Bronchial epithelial cell (primary cell): ENCODE measurements around the gene PAQR4. TPM values are rescaled to one million over a fixed set of nuclear protein-coding genes. Genes with fewer than 3 reads are reported as not detected.

Experiments
- DNase-seq: peaks from one replicate; pipeline ENCODE4 v3.0.0-alpha.2; 2010; ENCODE audit warnings: low read depth
- FAIRE-seq: peaks from 2 replicates; lab custom pipeline; 2011; peaks lifted over from hg19 to GRCh38; lab: Jason Lieb, UNC
- H3K27me3 ChIP-seq: 2 replicates; pipeline ENCODE4 v1.5.1; 2011; ENCODE audit warnings: low read length; ENCODE audit not compliant: control insufficient read depth, insufficient read depth
- H3K36me3 ChIP-seq: 2 replicates; pipeline ENCODE4 v1.5.1; 2011; ENCODE audit warnings: low read length; ENCODE audit not compliant: control insufficient read depth, insufficient read depth
- H3K4me3 ChIP-seq: 2 replicates; pipeline ENCODE4 v1.5.1; 2011; ENCODE audit warnings: mild to moderate bottlenecking, low read depth, low read length, control low read depth
- total RNA-seq: library from RNA; depleted of rRNA; stranded (reverse); fragments of >200 nt; gene quantifications from 2 replicates; pipeline ENCODE4 v1.2.1, GENCODE V29; 2014
- TF ChIP-seq, protein P1 (sequence below): IDR thresholded peaks from 2 replicates; pipeline ENCODE4 v1.5.1; 2011; ENCODE audit warnings: mild to moderate bottlenecking, moderate library complexity, low read length, control low read depth, inconsistent platforms; ENCODE audit not compliant: insufficient read depth, severe bottlenecking

The PAQR4 gene
- total RNA-seq, 1 donor from 2014 or later = 5.3 TPM

DNA sequence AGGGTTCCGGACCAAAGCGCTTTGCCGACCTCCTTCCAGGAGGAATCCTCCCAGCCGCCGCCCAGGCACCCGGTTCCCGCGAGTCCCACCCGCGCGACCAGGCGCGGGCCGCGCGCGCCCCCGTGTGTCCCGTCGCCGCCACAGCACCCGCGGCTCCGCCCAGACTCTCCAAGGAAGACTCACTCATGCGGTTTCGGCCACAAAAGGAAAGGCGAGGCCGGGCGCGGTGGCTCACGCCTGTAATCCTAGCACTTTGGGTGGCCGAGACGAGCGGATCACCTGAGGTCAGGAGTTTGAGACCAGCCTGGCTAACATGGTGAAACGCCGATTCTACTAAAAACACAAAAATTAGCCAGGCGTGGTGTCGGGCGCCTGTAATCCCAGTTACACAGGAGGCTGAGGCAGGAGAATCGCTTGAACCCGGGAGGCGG is 14.6 kb downstream of the PAQR4 start:
- DNase-seq (peak; percentile 67), FAIRE-seq (no peak)
- Histone ChIP-seq H3K27me3 (peaks cover 2% of the 10 kb centered on the region), H3K4me3 (peak overlapping the region; percentile 18), H3K36me3 (no peaks in the 10 kb centered on the region)
- TF ChIP-seq, protein P1, sequence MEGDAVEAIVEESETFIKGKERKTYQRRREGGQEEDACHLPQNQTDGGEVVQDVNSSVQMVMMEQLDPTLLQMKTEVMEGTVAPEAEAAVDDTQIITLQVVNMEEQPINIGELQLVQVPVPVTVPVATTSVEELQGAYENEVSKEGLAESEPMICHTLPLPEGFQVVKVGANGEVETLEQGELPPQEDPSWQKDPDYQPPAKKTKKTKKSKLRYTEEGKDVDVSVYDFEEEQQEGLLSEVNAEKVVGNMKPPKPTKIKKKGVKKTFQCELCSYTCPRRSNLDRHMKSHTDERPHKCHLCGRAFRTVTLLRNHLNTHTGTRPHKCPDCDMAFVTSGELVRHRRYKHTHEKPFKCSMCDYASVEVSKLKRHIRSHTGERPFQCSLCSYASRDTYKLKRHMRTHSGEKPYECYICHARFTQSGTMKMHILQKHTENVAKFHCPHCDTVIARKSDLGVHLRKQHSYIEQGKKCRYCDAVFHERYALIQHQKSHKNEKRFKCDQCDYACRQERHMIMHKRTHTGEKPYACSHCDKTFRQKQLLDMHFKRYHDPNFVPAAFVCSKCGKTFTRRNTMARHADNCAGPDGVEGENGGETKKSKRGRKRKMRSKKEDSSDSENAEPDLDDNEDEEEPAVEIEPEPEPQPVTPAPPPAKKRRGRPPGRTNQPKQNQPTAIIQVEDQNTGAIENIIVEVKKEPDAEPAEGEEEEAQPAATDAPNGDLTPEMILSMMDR = peak; percentile 81

DNA sequence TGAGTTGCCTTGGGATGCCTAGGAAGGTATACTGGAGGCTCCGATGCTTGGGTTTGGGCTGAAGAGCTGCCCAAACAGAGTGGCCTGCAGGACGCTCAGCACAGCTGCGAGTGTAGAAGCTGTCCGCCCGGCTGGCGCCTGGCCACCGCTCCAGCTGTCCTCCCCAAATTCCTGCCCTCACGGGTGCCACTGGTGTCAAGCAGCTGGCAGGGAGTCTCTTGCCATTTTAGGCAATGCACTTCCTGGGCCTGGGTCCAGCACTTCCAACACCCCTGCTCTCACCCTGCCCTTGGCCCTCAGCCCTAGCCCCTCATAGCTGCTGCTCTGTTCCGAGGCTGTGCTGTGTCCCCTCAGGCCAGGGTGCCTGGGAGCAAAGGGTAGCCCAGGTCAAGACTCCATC is 16.3 kb downstream of the PAQR4 start:
- no peak for FAIRE-seq
- no peak for DNase-seq
- TF ChIP-seq, protein P1 = no peak
- Histone ChIP-seq H3K27me3 (peaks cover 7% of the 10 kb centered on the region), H3K4me3 (no peak overlapping the region), H3K36me3 (no peaks in the 10 kb centered on the region)

DNA sequence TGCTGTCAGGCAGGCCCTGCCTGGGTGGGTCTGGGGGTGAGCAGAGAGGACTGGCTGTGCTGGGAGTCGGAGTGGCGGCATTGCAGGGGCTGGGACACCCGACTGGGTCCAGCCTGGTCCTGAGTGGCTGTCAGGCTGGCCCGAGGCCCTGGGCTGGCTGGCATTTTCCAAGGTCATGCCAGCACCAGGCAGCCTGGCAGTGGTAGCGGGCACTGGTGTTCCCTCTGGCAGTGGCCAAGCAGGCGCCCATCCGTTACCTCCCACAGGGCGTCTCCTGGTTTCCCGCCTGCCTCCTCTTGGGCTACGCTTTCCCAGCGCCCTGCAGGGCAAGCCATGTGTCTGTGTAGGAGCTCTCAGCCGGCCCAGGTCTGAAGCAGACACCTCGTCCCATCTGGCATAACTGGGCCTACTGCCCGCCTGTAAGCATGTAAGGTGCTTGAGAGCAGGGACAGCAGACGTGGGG is 16.8 kb downstream of the PAQR4 start:
- Histone ChIP-seq H3K36me3 (no peaks in the 10 kb centered on the region), H3K4me3 (no peak overlapping the region), H3K27me3 (peaks cover 7% of the 10 kb centered on the region)
- FAIRE-seq (no peak), DNase-seq (no peak)
- TF ChIP-seq, protein P1 = no peak

DNA sequence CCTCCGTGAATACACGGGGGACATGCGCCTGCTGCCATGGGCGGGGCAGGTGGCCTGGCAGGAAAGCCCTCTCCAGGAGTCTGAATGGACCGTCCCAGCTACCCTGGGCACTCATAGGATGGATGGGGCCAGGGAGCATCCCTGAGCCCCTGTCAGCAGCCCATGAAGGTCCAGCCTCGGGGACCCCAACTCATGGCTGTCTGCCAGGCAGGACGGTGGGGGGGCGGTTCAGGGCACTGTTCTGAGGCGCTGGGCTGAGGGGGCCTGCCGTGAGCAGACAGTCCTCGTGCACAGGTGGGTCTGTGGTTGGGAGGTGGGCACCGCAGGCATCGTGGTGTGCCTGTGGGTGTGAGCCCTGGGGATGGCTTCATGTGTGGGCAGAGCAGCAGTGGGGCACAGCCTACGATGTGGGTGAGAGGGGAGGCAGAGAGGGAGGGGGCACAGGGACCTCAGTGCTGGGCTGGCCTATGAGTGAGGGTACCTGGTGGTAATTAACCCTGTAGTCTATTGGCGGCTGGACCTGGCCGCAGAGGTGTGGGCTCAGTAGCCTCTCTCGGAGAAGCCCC is 17.6 kb downstream of the PAQR4 start:
- FAIRE-seq (no peak), DNase-seq (no peak)
- Histone ChIP-seq H3K27me3 (peaks cover 7% of the 10 kb centered on the region), H3K36me3 (no peaks in the 10 kb centered on the region), H3K4me3 (no peak overlapping the region)
- TF ChIP-seq, protein P1 = no peak

DNA sequence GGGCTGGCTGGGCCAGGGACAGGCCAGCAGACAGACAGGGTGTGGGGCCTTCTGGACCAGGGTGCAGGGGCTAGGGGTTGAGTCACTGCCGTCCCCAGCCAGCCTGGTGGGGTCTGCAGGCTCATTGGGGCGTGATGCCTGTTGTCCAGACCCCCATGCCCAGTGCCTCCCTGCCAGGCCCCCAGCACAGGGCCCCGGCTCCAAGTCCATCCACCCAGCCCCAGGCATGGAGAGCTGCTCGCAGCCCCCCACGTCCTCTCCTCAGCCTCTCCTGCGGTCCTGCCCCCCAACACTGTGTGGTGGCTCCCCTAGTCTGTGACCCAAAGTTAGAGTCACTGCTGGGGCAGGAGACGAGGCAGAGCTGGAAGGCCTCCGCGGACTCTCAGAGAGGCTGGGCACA is 18.1 kb downstream of the PAQR4 start:
- FAIRE-seq = no peak

More for the DNA sequence above, 18.1 kb downstream of the PAQR4 start:
- DNase-seq = no peak
- Histone ChIP-seq H3K4me3 (no peak overlapping the region), H3K36me3 (no peaks in the 10 kb centered on the region), H3K27me3 (peaks cover 7% of the 10 kb centered on the region)
- TF ChIP-seq, protein P1 = no peak
